ENCODE data around the gene MAPKAPK5.

- no peak for TF ChIP-seq CTCF (IDR thresholded peaks at IDR 0.05; ENCODE audit: low read depth, low read length)
- no peak for TF ChIP-seq POLR2A (IDR thresholded peaks at IDR 0.05; ENCODE audit: extremely low read depth, insufficient read length)
- TF ChIP-seq MYC (IDR thresholded peaks at IDR 0.05; ENCODE audit: low read depth, low read length), result no peak
These were observed 85.3 kb downstream of the MAPKAPK5 start for GRCh38 chr12:111927346-111927745.
